ENCODE data around the gene IQGAP2. TPM values are rescaled to one million over a fixed set of nuclear protein-coding genes. Genes with fewer than 3 reads are reported as not detected.

IQGAP2 gene
- total RNA-seq, 4 donors from 2014 or later, result 3.5 to 18.5 (median 13.7) TPM

DNA sequence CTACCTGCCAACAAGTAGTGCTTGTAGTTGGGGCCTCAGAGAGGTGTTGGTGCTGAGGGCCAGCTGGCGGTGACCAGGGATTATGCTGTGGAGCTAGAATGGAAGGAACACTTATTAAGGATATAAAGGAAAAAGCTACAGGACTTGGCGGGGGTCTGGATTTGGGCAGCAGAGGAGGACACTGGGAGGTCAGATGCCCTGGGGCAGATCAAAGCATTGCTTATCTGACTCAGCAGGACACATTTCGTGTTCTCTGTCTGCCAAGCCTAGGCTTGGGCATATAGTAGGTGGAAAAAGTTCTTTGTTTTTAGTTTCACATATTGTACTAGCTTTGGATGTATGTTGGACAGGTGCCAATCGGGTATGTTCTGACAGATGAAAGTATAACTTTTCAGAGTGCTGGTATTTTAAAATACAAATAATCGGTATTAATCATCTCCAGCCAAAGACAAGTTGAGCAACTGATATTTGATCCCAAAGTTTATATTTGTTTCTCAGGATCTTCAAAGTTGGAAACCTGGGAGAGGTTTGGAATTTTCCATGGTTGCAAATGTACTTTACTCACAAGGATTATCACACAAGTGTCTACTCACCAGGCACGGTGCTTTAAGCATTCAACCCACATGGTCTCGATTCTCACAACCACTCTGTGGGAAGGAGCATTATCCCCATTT lies 69.4 kb downstream of the IQGAP2 start:
- 54 to 59% methylated on average over 7 of the region's 7 CpGs for WGBS, 2 donors
- intact Hi-C loops (cut with DNase I; ENCODE audit: low total_unique reads), result loop anchor here (5.0 kb wide), 1 partner anchor 405 kb away; no protein-coding TSS in a partner anchor
- DNase-seq (ENCODE audit: low spot score in 2 of 2), result no peak
- no peak for TF ChIP-seq POLR2A (IDR thresholded peaks at IDR 0.05)
- TF ChIP-seq, protein P1, sequence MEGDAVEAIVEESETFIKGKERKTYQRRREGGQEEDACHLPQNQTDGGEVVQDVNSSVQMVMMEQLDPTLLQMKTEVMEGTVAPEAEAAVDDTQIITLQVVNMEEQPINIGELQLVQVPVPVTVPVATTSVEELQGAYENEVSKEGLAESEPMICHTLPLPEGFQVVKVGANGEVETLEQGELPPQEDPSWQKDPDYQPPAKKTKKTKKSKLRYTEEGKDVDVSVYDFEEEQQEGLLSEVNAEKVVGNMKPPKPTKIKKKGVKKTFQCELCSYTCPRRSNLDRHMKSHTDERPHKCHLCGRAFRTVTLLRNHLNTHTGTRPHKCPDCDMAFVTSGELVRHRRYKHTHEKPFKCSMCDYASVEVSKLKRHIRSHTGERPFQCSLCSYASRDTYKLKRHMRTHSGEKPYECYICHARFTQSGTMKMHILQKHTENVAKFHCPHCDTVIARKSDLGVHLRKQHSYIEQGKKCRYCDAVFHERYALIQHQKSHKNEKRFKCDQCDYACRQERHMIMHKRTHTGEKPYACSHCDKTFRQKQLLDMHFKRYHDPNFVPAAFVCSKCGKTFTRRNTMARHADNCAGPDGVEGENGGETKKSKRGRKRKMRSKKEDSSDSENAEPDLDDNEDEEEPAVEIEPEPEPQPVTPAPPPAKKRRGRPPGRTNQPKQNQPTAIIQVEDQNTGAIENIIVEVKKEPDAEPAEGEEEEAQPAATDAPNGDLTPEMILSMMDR (IDR thresholded peaks at IDR 0.05), result no peak
- H3K4me3 ChIP-seq (ENCODE audit: low read depth, poor library complexity, severe bottlenecking), result no peak overlapping the region

DNA sequence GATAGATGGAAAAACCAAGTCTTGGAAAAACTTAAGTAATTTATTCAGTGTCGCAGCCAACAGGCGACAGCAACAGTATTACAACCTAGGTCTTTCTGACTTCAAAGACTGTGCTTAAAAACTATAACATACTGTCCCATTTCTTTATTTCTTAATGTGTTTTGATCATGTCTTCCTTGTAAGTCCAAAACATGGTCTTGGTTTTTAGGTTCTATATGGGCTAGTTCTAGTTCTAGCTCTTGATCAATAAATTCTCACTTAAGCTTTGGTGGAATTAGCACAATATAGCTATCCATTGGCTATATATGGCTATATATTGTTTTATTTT lies 69.9 kb downstream of the IQGAP2 start:
- no peak for DNase-seq (ENCODE audit: low spot score in 2 of 2)
- WGBS, 2 donors, result 81 to 92% methylated on average over 2 of the region's 2 CpGs
- H3K4me3 ChIP-seq (ENCODE audit: low read depth, poor library complexity, severe bottlenecking), result no peak overlapping the region
- TF ChIP-seq, protein P1 (IDR thresholded peaks at IDR 0.05), result no peak
- TF ChIP-seq POLR2A (IDR thresholded peaks at IDR 0.05), result no peak
- intact Hi-C loops (cut with DNase I; ENCODE audit: low total_unique reads), result loop anchor here (5.0 kb wide), 1 partner anchor 406 kb away; no protein-coding TSS in a partner anchor

DNA sequence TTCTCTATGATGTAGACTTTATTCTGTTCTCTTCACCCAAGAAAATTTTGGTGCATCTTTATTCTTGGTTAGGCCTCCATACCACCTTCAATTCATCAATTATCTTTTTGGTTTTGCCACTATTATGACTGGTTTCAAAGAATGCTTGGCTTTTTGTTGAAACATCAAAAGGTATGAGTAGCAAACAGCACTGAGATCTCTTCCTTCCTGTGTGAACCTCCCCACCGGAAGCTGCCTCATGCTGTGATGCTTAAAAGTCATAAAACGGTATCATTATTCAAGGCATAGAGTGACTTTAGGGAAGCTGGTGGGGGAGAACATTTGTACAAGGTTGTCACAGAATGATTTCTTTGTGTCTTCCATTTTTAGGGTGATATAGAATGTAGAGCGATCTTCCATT lies 70.6 kb downstream of the IQGAP2 start:
- 72 to 88% methylated on average over 3 of the region's 3 CpGs for WGBS, 2 donors
- intact Hi-C loops (cut with DNase I; ENCODE audit: low total_unique reads), result loop anchor here (5.0 kb wide), 1 partner anchor 406 kb away; no protein-coding TSS in a partner anchor
- no peak for DNase-seq (ENCODE audit: low spot score in 2 of 2)
- TF ChIP-seq POLR2A (IDR thresholded peaks at IDR 0.05), result no peak
- TF ChIP-seq, protein P1 (IDR thresholded peaks at IDR 0.05), result no peak
- no peak overlapping the region for H3K4me3 ChIP-seq (ENCODE audit: low read depth, poor library complexity, severe bottlenecking)

DNA sequence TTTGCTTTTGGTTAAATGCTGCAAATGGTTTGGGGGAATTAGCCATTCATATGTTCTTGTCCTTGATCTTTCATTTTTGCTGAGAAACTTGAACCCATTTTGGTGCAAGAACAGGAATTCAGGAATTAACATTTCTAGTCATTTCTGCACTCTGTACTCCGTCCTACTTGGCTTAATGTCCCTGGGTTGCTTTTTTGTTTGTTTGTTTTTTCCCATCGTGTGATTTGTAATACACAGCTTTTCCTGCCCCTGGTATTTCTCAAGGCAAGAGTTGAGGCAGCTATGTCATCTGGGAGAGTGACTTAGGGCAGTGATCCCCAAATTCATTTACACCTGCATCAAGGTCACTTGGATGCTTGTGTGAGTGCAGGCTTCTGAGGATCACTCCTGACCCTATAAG lies 71.3 kb downstream of the IQGAP2 start:
- WGBS, 2 donors, result 71 to 87% methylated on average over 2 of the region's 2 CpGs
- intact Hi-C loops (cut with DNase I; ENCODE audit: low total_unique reads), result loop anchor here (5.0 kb wide), 1 partner anchor 407 kb away; no protein-coding TSS in a partner anchor
- no peak overlapping the region for H3K4me3 ChIP-seq (ENCODE audit: low read depth, poor library complexity, severe bottlenecking)
- no peak for DNase-seq (ENCODE audit: low spot score in 2 of 2)
- no peak for TF ChIP-seq POLR2A (IDR thresholded peaks at IDR 0.05)
- TF ChIP-seq, protein P1 (IDR thresholded peaks at IDR 0.05), result no peak

- DNase-seq (ENCODE audit: low spot score in 2 of 2), result no peak
- WGBS, 2 donors, result 89% methylated on average over 3 of the region's 3 CpGs
- no peak for TF ChIP-seq POLR2A (IDR thresholded peaks at IDR 0.05)
- TF ChIP-seq, protein P1 (IDR thresholded peaks at IDR 0.05), result no peak
- intact Hi-C loops (cut with DNase I; ENCODE audit: low total_unique reads), result no loop called here
- H3K4me3 ChIP-seq (ENCODE audit: low read depth, poor library complexity, severe bottlenecking), result no peak overlapping the region
Observed at GRCh38 chr5:76475385-76475784, 72.3 kb downstream of the IQGAP2 start.

- DNase-seq (ENCODE audit: low spot score in 2 of 2), result no peak
- no peak for TF ChIP-seq POLR2A (IDR thresholded peaks at IDR 0.05)
- TF ChIP-seq, protein P1 (IDR thresholded peaks at IDR 0.05), result no peak
- 82% methylated on average over 2 of the region's 2 CpGs for WGBS, 2 donors
- H3K4me3 ChIP-seq (ENCODE audit: low read depth, poor library complexity, severe bottlenecking), result no peak overlapping the region
- intact Hi-C loops (cut with DNase I; ENCODE audit: low total_unique reads), result no loop called here
Observed at GRCh38 chr5:76475936-76476335, 72.9 kb downstream of the IQGAP2 start.
